ENCODE results near the gene CENPE. TPM values are rescaled to one million over a fixed set of nuclear protein-coding genes. Genes with fewer than 3 reads are reported as not detected.
A peak's percentile ranks its signal among the peaks of the same experiment; 100 is the strongest.

The CENPE gene
- total RNA-seq, 1 experiment from 2014 or later = 23.5 TPM

GRCh38 chr4:103073792-103074438 lies 124.2 kb downstream of the CENPE start:
- Mint-ChIP-seq H3K27me3 (ENCODE audit: unreplicated experiment) (peaks cover 24% of the 10 kb centered on the region), H3K36me3 (ENCODE audit: insufficient read depth, unreplicated experiment) (peaks cover 19% of the 10 kb centered on the region), H3K4me1 (ENCODE audit: low read depth, unreplicated experiment) (peaks cover 18% of the 10 kb centered on the region), H3K9me3 (ENCODE audit: low read depth, unreplicated experiment) (no peaks in the 10 kb centered on the region), H3K4me3 (ENCODE audit: low read depth, unreplicated experiment) (no peak overlapping the region), H3K27ac (ENCODE audit: unreplicated experiment) (peak overlapping the region; percentile 30)
- no peak for TF ChIP-seq CTCF (IDR thresholded peaks at IDR 0.05; ENCODE audit: unreplicated experiment)
- DNase-seq = no peak
- intact Hi-C loops (cut with micrococcal nuclease; ENCODE audit: unreplicated experiment) = no loop called here
- CTCF ChIA-PET = no interaction called here
- BruUV-seq (replicated peaks) = no TSS peak

- Mint-ChIP-seq H3K27ac (ENCODE audit: unreplicated experiment) (no peak overlapping the region), H3K9me3 (ENCODE audit: low read depth, unreplicated experiment) (no peaks in the 10 kb centered on the region), H3K36me3 (ENCODE audit: insufficient read depth, unreplicated experiment) (no peaks in the 10 kb centered on the region), H3K4me1 (ENCODE audit: low read depth, unreplicated experiment) (peaks cover 9% of the 10 kb centered on the region), H3K27me3 (ENCODE audit: unreplicated experiment) (no peaks in the 10 kb centered on the region), H3K4me3 (ENCODE audit: low read depth, unreplicated experiment) (no peak overlapping the region)
- DNase-seq = no peak
- CTCF ChIA-PET = no interaction called here
- no TSS peak for BruUV-seq (replicated peaks)
- no peak for TF ChIP-seq CTCF (IDR thresholded peaks at IDR 0.05; ENCODE audit: unreplicated experiment)
- intact Hi-C loops (cut with micrococcal nuclease; ENCODE audit: unreplicated experiment) = no loop called here
These were observed 130.1 kb downstream of the CENPE start for GRCh38 chr4:103067841-103068547.

GRCh38 chr4:103060453-103061148 lies 137.5 kb downstream of the CENPE start:
- Mint-ChIP-seq H3K36me3 (ENCODE audit: insufficient read depth, unreplicated experiment) (no peaks in the 10 kb centered on the region), H3K27ac (ENCODE audit: unreplicated experiment) (no peak overlapping the region), H3K27me3 (ENCODE audit: unreplicated experiment) (no peaks in the 10 kb centered on the region), H3K4me1 (ENCODE audit: low read depth, unreplicated experiment) (no peaks in the 10 kb centered on the region), H3K9me3 (ENCODE audit: low read depth, unreplicated experiment) (no peaks in the 10 kb centered on the region), H3K4me3 (ENCODE audit: low read depth, unreplicated experiment) (no peak overlapping the region)
- intact Hi-C loops (cut with micrococcal nuclease; ENCODE audit: unreplicated experiment) = no loop called here
- no peak for DNase-seq
- no TSS peak for BruUV-seq (replicated peaks)
- TF ChIP-seq CTCF (IDR thresholded peaks at IDR 0.05; ENCODE audit: unreplicated experiment) = no peak
- CTCF ChIA-PET = no interaction called here

Other genes with a start within 250 kb of the CENPE start
- not detected in 2 replicates for gene SLC9B1, start 178.6 kb downstream of the CENPE start, total RNA-seq (2022)
- 2.7 and 5.0 TPM in 2 replicates for gene SLC9B2, start 121.6 kb downstream of the CENPE start, total RNA-seq (2022)
- 8.1 and 15.2 TPM in 2 replicates for gene BDH2, start 98.5 kb downstream of the CENPE start, total RNA-seq (2022)